ENCODE results near the gene HS2ST1. TPM values are rescaled to one million over a fixed set of nuclear protein-coding genes. Genes with fewer than 3 reads are reported as not detected.

Gene HS2ST1
- total and polyA plus RNA-seq, 10 of the 15 experiments (the other 5 are each of a cell fraction or from before 2014, with no cell fraction given), result 5.4 to 30.8 (median 18.6) TPM

DNA sequence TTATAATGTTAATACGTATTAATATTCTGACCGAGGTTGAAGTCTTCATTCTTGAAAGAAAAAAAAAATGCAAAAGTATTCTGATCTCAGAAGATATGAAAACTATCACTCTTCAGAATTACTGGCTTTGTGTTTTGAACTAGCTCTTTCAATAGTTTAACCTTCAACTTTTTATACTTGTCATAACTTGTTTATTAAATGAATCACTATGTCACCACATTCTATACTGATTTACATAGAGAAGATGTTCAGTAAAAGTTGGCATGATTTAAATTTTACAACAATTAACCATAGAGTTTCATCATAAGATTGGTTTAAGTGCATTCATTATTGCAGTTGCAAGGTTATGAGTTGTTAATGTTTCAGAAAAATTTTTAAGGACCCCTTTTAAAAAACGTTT, 57.3 kb downstream of the HS2ST1 start (continued):
- TF ChIP-seq, protein P1, sequence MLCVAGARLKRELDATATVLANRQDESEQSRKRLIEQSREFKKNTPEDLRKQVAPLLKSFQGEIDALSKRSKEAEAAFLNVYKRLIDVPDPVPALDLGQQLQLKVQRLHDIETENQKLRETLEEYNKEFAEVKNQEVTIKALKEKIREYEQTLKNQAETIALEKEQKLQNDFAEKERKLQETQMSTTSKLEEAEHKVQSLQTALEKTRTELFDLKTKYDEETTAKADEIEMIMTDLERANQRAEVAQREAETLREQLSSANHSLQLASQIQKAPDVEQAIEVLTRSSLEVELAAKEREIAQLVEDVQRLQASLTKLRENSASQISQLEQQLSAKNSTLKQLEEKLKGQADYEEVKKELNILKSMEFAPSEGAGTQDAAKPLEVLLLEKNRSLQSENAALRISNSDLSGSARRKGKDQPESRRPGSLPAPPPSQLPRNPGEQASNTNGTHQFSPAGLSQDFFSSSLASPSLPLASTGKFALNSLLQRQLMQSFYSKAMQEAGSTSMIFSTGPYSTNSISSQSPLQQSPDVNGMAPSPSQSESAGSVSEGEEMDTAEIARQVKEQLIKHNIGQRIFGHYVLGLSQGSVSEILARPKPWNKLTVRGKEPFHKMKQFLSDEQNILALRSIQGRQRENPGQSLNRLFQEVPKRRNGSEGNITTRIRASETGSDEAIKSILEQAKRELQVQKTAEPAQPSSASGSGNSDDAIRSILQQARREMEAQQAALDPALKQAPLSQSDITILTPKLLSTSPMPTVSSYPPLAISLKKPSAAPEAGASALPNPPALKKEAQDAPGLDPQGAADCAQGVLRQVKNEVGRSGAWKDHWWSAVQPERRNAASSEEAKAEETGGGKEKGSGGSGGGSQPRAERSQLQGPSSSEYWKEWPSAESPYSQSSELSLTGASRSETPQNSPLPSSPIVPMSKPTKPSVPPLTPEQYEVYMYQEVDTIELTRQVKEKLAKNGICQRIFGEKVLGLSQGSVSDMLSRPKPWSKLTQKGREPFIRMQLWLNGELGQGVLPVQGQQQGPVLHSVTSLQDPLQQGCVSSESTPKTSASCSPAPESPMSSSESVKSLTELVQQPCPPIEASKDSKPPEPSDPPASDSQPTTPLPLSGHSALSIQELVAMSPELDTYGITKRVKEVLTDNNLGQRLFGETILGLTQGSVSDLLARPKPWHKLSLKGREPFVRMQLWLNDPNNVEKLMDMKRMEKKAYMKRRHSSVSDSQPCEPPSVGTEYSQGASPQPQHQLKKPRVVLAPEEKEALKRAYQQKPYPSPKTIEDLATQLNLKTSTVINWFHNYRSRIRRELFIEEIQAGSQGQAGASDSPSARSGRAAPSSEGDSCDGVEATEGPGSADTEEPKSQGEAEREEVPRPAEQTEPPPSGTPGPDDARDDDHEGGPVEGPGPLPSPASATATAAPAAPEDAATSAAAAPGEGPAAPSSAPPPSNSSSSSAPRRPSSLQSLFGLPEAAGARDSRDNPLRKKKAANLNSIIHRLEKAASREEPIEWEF (IDR thresholded peaks at IDR 0.05; ENCODE audit: insufficient replicate concordance, low read depth, low read length), result no peak
- TF ChIP-seq ZNF592 (IDR thresholded peaks at IDR 0.05) (no peak), ESRRA (IDR thresholded peaks at IDR 0.05; ENCODE audit: low read length) (no peak)
